Endothelial cell of umbilical vein (primary cell): ENCODE results near the gene SLC9C1. TPM values are rescaled to one million over a fixed set of nuclear protein-coding genes. Genes with fewer than 3 reads are reported as not detected.

Experiments
- BruUV-seq: library from RNA; stranded (reverse); fragments of 400-500 nt; replicated peaks from 2 replicates; lab custom pipeline; 2021; lab: Mats Ljungman, UMichigan
- CTCF ChIA-PET: fragments of 300-600, 350-600 bp; sonication (Branson Sonifier 250); formaldehyde crosslinking; loops from one replicate; lab custom pipeline; 2021; ENCODE audit warnings: antibody characterized with exemption, inconsistent platforms; lab: Charles Lee
- POLR2A ChIA-PET: fragments of 300-600, 350-600 bp; sonication (Branson Sonifier 250); formaldehyde crosslinking; loops from one replicate; lab custom pipeline; 2021; ENCODE audit warnings: antibody characterized with exemption, inconsistent platforms; lab: Charles Lee
- DNase-seq: peaks from one replicate; pipeline ENCODE4 v3.0.0-alpha.2; 2011; ENCODE audit warnings: low read depth, low spot score
- FAIRE-seq: peaks from 2 replicates; lab custom pipeline; 2011; peaks lifted over from hg19 to GRCh38; lab: Jason Lieb, UNC
- H2AFZ ChIP-seq: 2 replicates; pipeline ENCODE4 v1.6.0; 2012; ENCODE audit warnings: low read depth, low read length, control low read depth, inconsistent platforms
- H3K27ac ChIP-seq: 2 replicates; pipeline ENCODE4 v1.5.1; 2011; ENCODE audit warnings: low read depth, mild to moderate bottlenecking, control low read depth, low read length, moderate library complexity; ENCODE audit not compliant: insufficient read depth
- H3K27me3 ChIP-seq, 2 experiments: 2 replicates each; pipeline versions ENCODE4 v1.6.0 to v1.6.1; 2011; ENCODE audit warnings: low read length in 2 of 2, mixed read lengths in 1 of 2; ENCODE audit not compliant: control insufficient read depth in 2 of 2, insufficient read depth in 2 of 2
- H3K36me3 ChIP-seq, 2 experiments: 2 replicates in 1 of 2; 3 replicates in 1 of 2; pipeline ENCODE4 v1.5.1; 2011; ENCODE audit warnings: low read length in 2 of 2, mild to moderate bottlenecking in 1 of 2, moderate library complexity in 1 of 2; ENCODE audit not compliant: control insufficient read depth in 2 of 2, insufficient read depth in 2 of 2; ENCODE audit errors: extremely low read depth in 1 of 2
- H3K4me1 ChIP-seq: 3 replicates; pipeline ENCODE4 v1.5.1; 2011; ENCODE audit warnings: mild to moderate bottlenecking, low read length; ENCODE audit not compliant: control insufficient read depth, insufficient read depth; ENCODE audit errors: extremely low read depth
- H3K4me2 ChIP-seq: 2 replicates; pipeline ENCODE4 v1.6.1; 2011; ENCODE audit warnings: low read length, control low read depth, mixed read lengths; ENCODE audit not compliant: insufficient read depth
- H3K4me3 ChIP-seq, 3 experiments: fragments of 200-600 bp in 1 of 3; sonication (generic), shearing (Covaris generic) in 1 of 3; replicated peaks in 1 of 3; 2 replicates each; pipeline ENCODE4 v1.5.1; 2011 to 2016; ENCODE audit warnings: control low read depth in 3 of 3, low read length in 3 of 3, mild to moderate bottlenecking in 2 of 3, inconsistent platforms in 1 of 3, low read depth in 1 of 3, moderate library complexity in 1 of 3; ENCODE audit not compliant: insufficient read depth in 1 of 3
- H3K79me2 ChIP-seq: 2 replicates; pipeline ENCODE4 v1.6.0; 2012; ENCODE audit warnings: low read length, inconsistent platforms; ENCODE audit not compliant: control insufficient read depth, insufficient read depth
- H3K9ac ChIP-seq: replicated peaks from 2 replicates; pipeline ENCODE3; 2011; ENCODE audit warnings: low read length, control low read depth; ENCODE audit not compliant: insufficient read depth; ENCODE audit errors: extremely low read depth
- H3K9me1 ChIP-seq: replicated peaks from 3 replicates; pipeline ENCODE4 v1.6.0; 2011; ENCODE audit warnings: mild to moderate bottlenecking, low read length; ENCODE audit not compliant: control insufficient read depth, insufficient read depth; ENCODE audit errors: extremely low read depth
- H3K9me3 ChIP-seq: replicated peaks from 2 replicates; pipeline ENCODE4 v1.5.1; 2012; ENCODE audit warnings: low read length, inconsistent platforms; ENCODE audit not compliant: control insufficient read depth, insufficient read depth
- H4K20me1 ChIP-seq: replicated peaks from 2 replicates; pipeline ENCODE3; 2011; ENCODE audit warnings: mild to moderate bottlenecking, low read length; ENCODE audit not compliant: control insufficient read depth, insufficient read depth; ENCODE audit errors: extremely low read depth
- CTCF ChIP-seq, 2 donors: IDR thresholded peaks; 1 replicate in 1 of 2; 2 replicates in 1 of 2; pipeline ENCODE4 v1.5.1; 2011; ENCODE audit warnings: low read length in 2 of 2, mild to moderate bottlenecking in 2 of 2, moderate library complexity in 2 of 2, control low read depth in 1 of 2, inconsistent platforms in 1 of 2, low read depth in 1 of 2; ENCODE audit not compliant: insufficient read depth in 1 of 2; ENCODE audit errors: extremely low read depth in 1 of 2
- EZH2 ChIP-seq: IDR thresholded peaks from 2 replicates; pipeline ENCODE4 v1.6.1; 2012; ENCODE audit warnings: borderline replicate concordance, low read depth, mild to moderate bottlenecking, moderate library complexity, low read length, inconsistent platforms; ENCODE audit not compliant: severe bottlenecking
- FOS ChIP-seq: IDR thresholded peaks from 2 replicates; pipeline ENCODE4 v1.6.1; 2011; ENCODE audit warnings: mild to moderate bottlenecking, low read length, moderate library complexity, borderline replicate concordance; ENCODE audit not compliant: insufficient read depth
- GATA2 ChIP-seq: IDR thresholded peaks from 2 replicates; pipeline ENCODE4 v1.7.0; 2011; ENCODE audit warnings: low read depth, mild to moderate bottlenecking, moderate library complexity, mixed read lengths, low read length; ENCODE audit not compliant: insufficient read length, insufficient read depth
- JUN ChIP-seq: IDR thresholded peaks from 2 replicates; pipeline ENCODE4 v1.6.1; 2011; ENCODE audit warnings: borderline replicate concordance, low read depth; ENCODE audit not compliant: insufficient read length, insufficient read depth
- MAX ChIP-seq: IDR thresholded peaks from 2 replicates; pipeline ENCODE4 v1.6.1; 2011; ENCODE audit not compliant: insufficient read depth, insufficient read length
- MYC ChIP-seq: IDR thresholded peaks from one replicate; pipeline ENCODE4 v1.6.1; 2011; ENCODE audit warnings: mild to moderate bottlenecking, low read depth, low read length
- POLR2A ChIP-seq: IDR thresholded peaks from 2 replicates; pipeline ENCODE4 v1.6.1; 2012; ENCODE audit warnings: low read depth, mild to moderate bottlenecking, control low read depth, low read length
- POLR2AphosphoS5 ChIP-seq: IDR thresholded peaks from 2 replicates; pipeline ENCODE4 v1.6.1; 2012; ENCODE audit warnings: low read depth, mild to moderate bottlenecking, control low read depth, low read length, moderate library complexity; ENCODE audit not compliant: insufficient read depth
- dilution Hi-C: fragments of 300-500 bp; cut with MboI; formaldehyde crosslinking; loops from one replicate; pipeline ENCODE4 v1.15.0; 2019; ENCODE audit warnings: low sequenced_read_pairs; ENCODE audit not compliant: extremely low pct_ligation_motif_present
- intact Hi-C: fragments of 100-400 bp; cut with micrococcal nuclease; formaldehyde crosslinking; loops from one replicate; pipeline ENCODE4 v1.10.0; 2022
- polyA plus RNA-seq, 4 experiments: library from polyadenylated mRNA; depleted of rRNA in 3 of 4; stranded (reverse) in 3 of 4; unstranded in 1 of 4; fragments of >200 nt; gene quantifications; 2 replicates each; pipeline versions ENCODE4 v1.2.1 to v1.2.3, GENCODE V29; 2011 to 2012; ENCODE audit warnings: missing spikeins in 1 of 4
- total RNA-seq: library from RNA; stranded (reverse); gene quantifications from 2 replicates; pipeline ENCODE4 v1.2.3, GENCODE V29; 2021

The SLC9C1 gene
- total and polyA plus RNA-seq, 2 donors (not counting 3 experiments of a cell fraction or from before 2014, with no cell fraction given): not detected

GRCh38 chr3:112319516-112320276 is 25.7 kb upstream of the SLC9C1 start:
- no peaks in the 10 kb centered on the region for H3K4me1 ChIP-seq
- H3K27ac ChIP-seq: no peak overlapping the region
- dilution Hi-C loops: no loop called here
- H3K4me2 ChIP-seq: no peak overlapping the region
- no peaks in the 10 kb centered on the region for H3K36me3 ChIP-seq
- POLR2A ChIA-PET: no interaction called here
- H3K9me3 ChIP-seq: no peaks in the 10 kb centered on the region
- FAIRE-seq (no peak), DNase-seq (no peak)
- H2AFZ ChIP-seq: no peak overlapping the region
- H3K9ac ChIP-seq: no peak overlapping the region
- no TSS peak for BruUV-seq
- H4K20me1 ChIP-seq: no peaks in the 10 kb centered on the region
- intact Hi-C loops: loop anchor here (10.0 kb wide), 1 partner anchor 205 kb away; no protein-coding TSS in a partner anchor
- peaks cover 2 to 8% of the 10 kb centered on the region in 2 experiments for H3K27me3 ChIP-seq
- no peaks in the 10 kb centered on the region for H3K79me2 ChIP-seq
- H3K4me3 ChIP-seq: no peak overlapping the region
- TF ChIP-seq POLR2AphosphoS5: no peak
- TF ChIP-seq POLR2A: no peak
- TF ChIP-seq MYC: no peak
- no peak for TF ChIP-seq MAX
- TF ChIP-seq GATA2: no peak
- no peak for TF ChIP-seq CTCF (IDR thresholded peaks at IDR 0.05; ENCODE audit: extremely low read depth in 1 of 2, insufficient read depth in 1 of 2, low read depth in 1 of 2, low read length in 2 of 2)
- no peak for TF ChIP-seq FOS
- TF ChIP-seq JUN: no peak
- no peak for TF ChIP-seq EZH2
- no peaks in the 10 kb centered on the region for H3K9me1 ChIP-seq
- CTCF ChIA-PET: interaction anchor here (0.9 to 2.2 kb wide), 6 partner anchors 12 to 208 kb away, joined by 3 to 11 read pairs (median 6); partner anchors contain the start of genes CD200 and SLC9C1
